ENCODE measurements around the gene ATP4B. TPM values are rescaled to one million over a fixed set of nuclear protein-coding genes. Genes with fewer than 3 reads are reported as not detected.
A peak's percentile ranks its signal among the peaks of the same experiment; 100 is the strongest.

ATP4B gene
- total RNA-seq, 1 donor from 2014 or later: not detected

DNA sequence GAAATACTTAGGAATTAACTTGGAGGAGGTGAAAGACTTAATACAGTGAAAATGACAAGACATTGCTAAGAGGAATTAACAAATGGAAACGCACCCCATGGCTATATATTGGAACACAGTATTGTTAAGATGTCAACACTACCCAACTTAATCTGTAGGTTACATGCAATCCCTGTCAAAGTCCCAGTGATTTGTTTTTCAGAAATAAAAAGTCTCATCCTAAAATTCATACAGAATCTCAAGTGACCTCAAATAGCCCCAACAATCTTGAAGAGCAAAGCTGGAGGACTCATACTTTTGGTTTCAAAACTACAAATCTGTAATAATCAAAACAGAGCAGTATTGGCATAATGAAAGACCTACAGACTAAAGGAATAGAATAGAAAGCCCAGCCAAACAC is 13.2 kb downstream of the ATP4B start:
- intact Hi-C loops (cut with micrococcal nuclease): no loop called here
- peaks cover 37% of the 10 kb centered on the region for H3K4me1 Mint-ChIP-seq
- DNase-seq (no peak), ATAC-seq (ENCODE audit: low read depth) (no peak)
- TF ChIP-seq, protein P1, sequence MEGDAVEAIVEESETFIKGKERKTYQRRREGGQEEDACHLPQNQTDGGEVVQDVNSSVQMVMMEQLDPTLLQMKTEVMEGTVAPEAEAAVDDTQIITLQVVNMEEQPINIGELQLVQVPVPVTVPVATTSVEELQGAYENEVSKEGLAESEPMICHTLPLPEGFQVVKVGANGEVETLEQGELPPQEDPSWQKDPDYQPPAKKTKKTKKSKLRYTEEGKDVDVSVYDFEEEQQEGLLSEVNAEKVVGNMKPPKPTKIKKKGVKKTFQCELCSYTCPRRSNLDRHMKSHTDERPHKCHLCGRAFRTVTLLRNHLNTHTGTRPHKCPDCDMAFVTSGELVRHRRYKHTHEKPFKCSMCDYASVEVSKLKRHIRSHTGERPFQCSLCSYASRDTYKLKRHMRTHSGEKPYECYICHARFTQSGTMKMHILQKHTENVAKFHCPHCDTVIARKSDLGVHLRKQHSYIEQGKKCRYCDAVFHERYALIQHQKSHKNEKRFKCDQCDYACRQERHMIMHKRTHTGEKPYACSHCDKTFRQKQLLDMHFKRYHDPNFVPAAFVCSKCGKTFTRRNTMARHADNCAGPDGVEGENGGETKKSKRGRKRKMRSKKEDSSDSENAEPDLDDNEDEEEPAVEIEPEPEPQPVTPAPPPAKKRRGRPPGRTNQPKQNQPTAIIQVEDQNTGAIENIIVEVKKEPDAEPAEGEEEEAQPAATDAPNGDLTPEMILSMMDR (IDR thresholded peaks at IDR 0.05): no peak
- ChIA-PET CTCF (no interaction called here), POLR2A (no interaction called here)
- no peaks in the 10 kb centered on the region for H3K27me3 Mint-ChIP-seq
- peaks cover 18% of the 10 kb centered on the region for H3K36me3 Mint-ChIP-seq (ENCODE audit: low read depth)
- H3K4me3 Mint-ChIP-seq: no peak overlapping the region
- no peak overlapping the region for H3K27ac Mint-ChIP-seq
- H3K9me3 Mint-ChIP-seq: no peaks in the 10 kb centered on the region

DNA sequence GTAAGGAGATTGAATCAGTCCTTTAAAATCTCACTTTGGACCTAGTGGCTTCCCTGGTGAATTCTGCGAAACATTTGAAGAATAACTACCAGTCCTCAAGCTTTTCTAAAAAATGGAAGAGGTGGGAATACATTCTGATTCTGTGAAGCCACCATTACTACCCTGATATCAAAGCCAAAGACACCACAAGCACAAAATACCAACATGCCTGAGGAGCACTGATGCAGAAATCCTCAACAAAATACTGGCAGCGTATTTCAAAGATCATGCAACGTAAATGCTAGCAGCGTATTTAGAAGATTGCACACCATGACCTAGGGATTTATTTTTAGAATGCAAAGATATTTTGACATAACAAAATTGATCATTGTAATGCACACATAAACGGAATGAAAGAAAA is 14.4 kb downstream of the ATP4B start:
- H3K27ac Mint-ChIP-seq: no peak overlapping the region
- TF ChIP-seq, protein P1 (IDR thresholded peaks at IDR 0.05): no peak

DNA sequence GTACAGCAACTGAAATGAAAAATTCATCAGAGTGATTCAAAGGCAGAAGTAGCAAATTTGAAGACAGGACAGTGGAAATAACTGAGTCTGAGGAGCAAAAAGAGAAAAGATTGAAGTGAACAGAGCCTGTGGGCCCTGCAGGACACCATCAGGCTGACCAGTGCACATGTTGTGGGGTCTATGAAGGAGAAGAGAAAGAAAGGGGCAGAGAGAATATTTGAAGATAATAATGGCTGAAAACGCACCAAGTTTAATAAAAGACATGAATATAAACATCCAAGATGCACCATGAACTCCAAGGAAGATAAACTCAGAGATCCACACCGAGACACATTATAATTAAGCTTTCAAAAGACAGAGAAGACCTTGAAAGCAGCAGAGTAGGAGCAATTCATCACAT is 15.4 kb downstream of the ATP4B start:
- no peak overlapping the region for H3K4me3 Mint-ChIP-seq
- no peaks in the 10 kb centered on the region for H3K9me3 Mint-ChIP-seq
- ChIA-PET CTCF (no interaction called here), POLR2A (no interaction called here)
- peaks cover 35% of the 10 kb centered on the region for H3K36me3 Mint-ChIP-seq (ENCODE audit: low read depth)
- H3K27me3 Mint-ChIP-seq: no peaks in the 10 kb centered on the region
- intact Hi-C loops (cut with micrococcal nuclease): no loop called here
- DNase-seq: no peak
- no peak overlapping the region for H3K27ac Mint-ChIP-seq
- no peak for ATAC-seq (ENCODE audit: low read depth)
- TF ChIP-seq, protein P1 (IDR thresholded peaks at IDR 0.05): no peak
- peaks cover 33% of the 10 kb centered on the region for H3K4me1 Mint-ChIP-seq

More for the DNA sequence above, 14.4 kb downstream of the ATP4B start:
- intact Hi-C loops (cut with micrococcal nuclease): no loop called here
- Mint-ChIP-seq H3K4me1 (peaks cover 37% of the 10 kb centered on the region), H3K9me3 (no peaks in the 10 kb centered on the region), H3K36me3 (ENCODE audit: low read depth) (peaks cover 26% of the 10 kb centered on the region), H3K4me3 (peak overlapping the region; percentile 2), H3K27me3 (no peaks in the 10 kb centered on the region)
- ChIA-PET POLR2A (no interaction called here), CTCF (interaction anchor here (1.0 kb wide), 1 partner anchor 81 kb away, joined by 3 read pairs; no protein-coding TSS in a partner anchor)
- peak; percentile 58 for ATAC-seq (ENCODE audit: low read depth)
- DNase-seq: no peak

DNA sequence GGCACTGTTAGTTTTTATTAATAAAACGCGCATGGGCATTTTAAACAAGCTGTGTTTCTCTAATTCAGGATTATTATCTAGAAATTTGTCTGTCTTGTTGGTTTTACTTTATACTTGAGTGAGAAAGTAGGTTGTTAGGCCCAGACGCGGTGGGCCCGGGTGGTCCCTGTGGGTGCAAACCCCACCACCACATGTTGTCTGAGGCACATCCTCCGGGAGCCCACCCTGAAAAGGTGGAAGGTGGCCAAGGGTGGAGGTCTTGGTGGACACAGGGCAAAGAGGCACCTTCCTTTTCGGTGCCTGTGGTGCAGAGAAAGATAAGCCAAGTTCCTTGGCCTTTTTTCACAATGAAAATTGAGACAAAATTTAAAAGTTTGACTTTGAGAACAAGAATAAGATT is 16.6 kb downstream of the ATP4B start:
- intact Hi-C loops (cut with micrococcal nuclease): no loop called here
- ChIA-PET POLR2A (no interaction called here), CTCF (no interaction called here)
- no peak overlapping the region for H3K27ac Mint-ChIP-seq
- no peaks in the 10 kb centered on the region for H3K27me3 Mint-ChIP-seq
- H3K4me3 Mint-ChIP-seq: no peak overlapping the region
- DNase-seq: no peak
- TF ChIP-seq, protein P1 (IDR thresholded peaks at IDR 0.05): no peak
- H3K4me1 Mint-ChIP-seq: peaks cover 23% of the 10 kb centered on the region
- ATAC-seq (ENCODE audit: low read depth): no peak
- H3K9me3 Mint-ChIP-seq: no peaks in the 10 kb centered on the region
- H3K36me3 Mint-ChIP-seq (ENCODE audit: low read depth): peaks cover 46% of the 10 kb centered on the region

DNA sequence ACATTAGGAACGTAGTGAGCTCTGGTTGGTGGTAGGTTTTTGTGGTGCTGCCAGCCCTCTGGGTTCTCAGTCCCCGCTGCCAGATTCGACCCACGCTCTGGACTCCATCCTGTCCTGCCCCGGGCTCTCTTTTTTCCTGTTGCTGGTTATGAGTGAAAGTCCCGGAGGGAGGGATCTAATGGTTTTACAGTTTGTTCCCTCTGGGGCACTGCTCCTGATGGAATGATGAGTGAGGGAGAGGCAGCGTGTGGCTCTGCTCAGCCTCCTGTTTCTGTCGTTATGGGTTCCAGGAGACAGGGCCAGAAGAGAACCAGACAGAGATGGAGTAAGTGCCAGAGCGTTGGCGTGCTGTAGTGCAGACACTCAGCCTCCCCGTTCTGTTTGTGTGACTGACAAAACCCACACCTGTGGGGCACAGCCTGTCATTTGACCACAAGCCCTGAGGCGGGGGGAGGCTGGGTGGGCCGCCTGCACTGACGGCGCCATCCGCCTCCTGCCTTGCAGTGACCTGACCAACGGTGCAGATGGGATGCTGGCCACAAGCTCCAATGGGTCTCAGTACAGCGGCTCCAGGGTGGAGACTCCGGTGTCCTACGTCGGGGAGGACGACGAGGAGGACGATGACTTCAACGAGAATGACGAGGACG is 18.3 kb downstream of the ATP4B start:
- peaks cover 59% of the 10 kb centered on the region for H3K36me3 Mint-ChIP-seq (ENCODE audit: low read depth)
- ATAC-seq (ENCODE audit: low read depth) (no peak), DNase-seq (peak; percentile 7)
- H3K27ac Mint-ChIP-seq: no peak overlapping the region
- no peaks in the 10 kb centered on the region for H3K27me3 Mint-ChIP-seq
- TF ChIP-seq, protein P1 (IDR thresholded peaks at IDR 0.05): no peak
- ChIA-PET CTCF (no interaction called here), POLR2A (no interaction called here)
- peaks cover 20% of the 10 kb centered on the region for H3K4me1 Mint-ChIP-seq
- H3K9me3 Mint-ChIP-seq: no peaks in the 10 kb centered on the region
- H3K4me3 Mint-ChIP-seq: no peak overlapping the region
- intact Hi-C loops (cut with micrococcal nuclease): no loop called here

All from activated B cell treated with CpG ODN at 0.5 μM for 24 hours (primary cell).